HG03066 (cell line): Measurements from ENCODE around the gene MC1R.
A peak's percentile ranks its signal among the peaks of the same experiment; 100 is the strongest.
"Not testable (repeated sequence)": the region's sequence is repeated elsewhere in the genome, so short reads cannot be mapped to it uniquely, and the experiment has no call there.

Experiments
- ATAC-seq: cut with Tn5 transposase; IDR thresholded peaks from one replicate; pipeline ENCODE4 v1.9.1; 2021; ENCODE audit warnings: low read depth; ENCODE audit not compliant: unreplicated experiment

The MC1R gene

GRCh38 chr16:89931964-89932363 lies 13.3 kb downstream of the MC1R start:
- ATAC-seq = no peak

GRCh38 chr16:89934019-89934418 lies 15.4 kb downstream of the MC1R start:
- ATAC-seq = not testable (repeated sequence)

- no peak for ATAC-seq
Observed at GRCh38 chr16:89934611-89935553, 16.2 kb downstream of the MC1R start.

- ATAC-seq = not testable (repeated sequence)
Observed at GRCh38 chr16:89935620-89936019, 17.0 kb downstream of the MC1R start.

- ATAC-seq = no peak
Observed at GRCh38 chr16:89936034-89936433, 17.4 kb downstream of the MC1R start.

- no peak for ATAC-seq
Observed at GRCh38 chr16:89936508-89936907, 17.8 kb downstream of the MC1R start.

- ATAC-seq = no peak
Observed at GRCh38 chr16:89936981-89937380, 18.3 kb downstream of the MC1R start.

- no peak for ATAC-seq
Observed at GRCh38 chr16:89938175-89938885, 19.7 kb downstream of the MC1R start.

- ATAC-seq = no peak
Observed at GRCh38 chr16:89944773-89945172, 26.1 kb downstream of the MC1R start.

- ATAC-seq = no peak
Observed at GRCh38 chr16:89945654-89946053, 27.0 kb downstream of the MC1R start.

GRCh38 chr16:89946515-89946914 lies 27.9 kb downstream of the MC1R start:
- ATAC-seq = no peak

GRCh38 chr16:89949121-89949742 lies 30.6 kb downstream of the MC1R start:
- no peak for ATAC-seq

- no peak for ATAC-seq
Observed at GRCh38 chr16:89949756-89950155, 31.1 kb downstream of the MC1R start.

GRCh38 chr16:89951509-89951908 lies 32.8 kb downstream of the MC1R start:
- ATAC-seq = no peak

GRCh38 chr16:89952049-89952448 lies 33.4 kb downstream of the MC1R start:
- ATAC-seq = no peak

GRCh38 chr16:89952551-89952950 lies 33.9 kb downstream of the MC1R start:
- ATAC-seq = no peak

- ATAC-seq = peak; percentile 60
Observed at GRCh38 chr16:89953671-89954406, 35.2 kb downstream of the MC1R start.

GRCh38 chr16:89954462-89954861 lies 35.8 kb downstream of the MC1R start:
- ATAC-seq = no peak

GRCh38 chr16:89955001-89955685 lies 36.5 kb downstream of the MC1R start:
- no peak for ATAC-seq
